ENCODE data around the gene CD300LD. TPM values are rescaled to one million over a fixed set of nuclear protein-coding genes. Genes with fewer than 3 reads are reported as not detected.

The CD300LD gene
- polyA plus RNA-seq, 1 donor from 2014 or later = not detected

DNA sequence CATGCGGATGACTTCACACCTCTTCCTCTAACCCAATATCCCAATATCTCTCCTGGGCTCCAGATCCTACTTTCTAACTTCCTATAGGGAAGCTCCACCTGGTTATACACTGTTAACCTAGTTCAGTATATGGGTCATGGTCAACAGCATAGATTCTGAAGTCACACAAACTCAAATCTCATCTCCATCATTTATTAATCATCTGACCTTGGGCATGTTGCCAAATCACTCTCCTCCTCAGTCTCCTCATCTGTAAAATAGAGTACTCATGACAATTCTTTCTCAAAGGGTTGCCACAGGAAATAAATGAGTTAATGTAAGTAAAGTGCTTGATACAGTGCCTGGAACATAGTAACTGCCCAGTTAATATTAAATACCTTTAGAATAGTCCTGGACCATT lies 32.0 kb upstream of the CD300LD start:
- Histone ChIP-seq H3K4me3 (ENCODE audit: low read length) (no peak overlapping the region), H4K20me1 (ENCODE audit: insufficient read depth) (no peaks in the 10 kb centered on the region), H3K27ac (ENCODE audit: low read length) (no peak overlapping the region), H3K9me3 (ENCODE audit: low read length) (no peaks in the 10 kb centered on the region), H3K9me2 (ENCODE audit: insufficient read depth, low read length) (no peaks in the 10 kb centered on the region), H3K4me2 (ENCODE audit: low read length) (no peak overlapping the region), H3K27me3 (ENCODE audit: insufficient read depth, low read depth, low read length) (no peaks in the 10 kb centered on the region), H3K36me3 (ENCODE audit: insufficient read depth, low read length) (no peaks in the 10 kb centered on the region), H2AFZ (ENCODE audit: low read depth, low read length) (no peak overlapping the region), H3F3A (ENCODE audit: insufficient read depth, low read length, poor library complexity, severe bottlenecking) (no peaks in the 10 kb centered on the region), H3K9ac (ENCODE audit: low read length) (no peak overlapping the region), H3K79me2 (replicated peaks; ENCODE audit: insufficient read depth, low read length) (no peaks in the 10 kb centered on the region)
- TF ChIP-seq, protein P1, sequence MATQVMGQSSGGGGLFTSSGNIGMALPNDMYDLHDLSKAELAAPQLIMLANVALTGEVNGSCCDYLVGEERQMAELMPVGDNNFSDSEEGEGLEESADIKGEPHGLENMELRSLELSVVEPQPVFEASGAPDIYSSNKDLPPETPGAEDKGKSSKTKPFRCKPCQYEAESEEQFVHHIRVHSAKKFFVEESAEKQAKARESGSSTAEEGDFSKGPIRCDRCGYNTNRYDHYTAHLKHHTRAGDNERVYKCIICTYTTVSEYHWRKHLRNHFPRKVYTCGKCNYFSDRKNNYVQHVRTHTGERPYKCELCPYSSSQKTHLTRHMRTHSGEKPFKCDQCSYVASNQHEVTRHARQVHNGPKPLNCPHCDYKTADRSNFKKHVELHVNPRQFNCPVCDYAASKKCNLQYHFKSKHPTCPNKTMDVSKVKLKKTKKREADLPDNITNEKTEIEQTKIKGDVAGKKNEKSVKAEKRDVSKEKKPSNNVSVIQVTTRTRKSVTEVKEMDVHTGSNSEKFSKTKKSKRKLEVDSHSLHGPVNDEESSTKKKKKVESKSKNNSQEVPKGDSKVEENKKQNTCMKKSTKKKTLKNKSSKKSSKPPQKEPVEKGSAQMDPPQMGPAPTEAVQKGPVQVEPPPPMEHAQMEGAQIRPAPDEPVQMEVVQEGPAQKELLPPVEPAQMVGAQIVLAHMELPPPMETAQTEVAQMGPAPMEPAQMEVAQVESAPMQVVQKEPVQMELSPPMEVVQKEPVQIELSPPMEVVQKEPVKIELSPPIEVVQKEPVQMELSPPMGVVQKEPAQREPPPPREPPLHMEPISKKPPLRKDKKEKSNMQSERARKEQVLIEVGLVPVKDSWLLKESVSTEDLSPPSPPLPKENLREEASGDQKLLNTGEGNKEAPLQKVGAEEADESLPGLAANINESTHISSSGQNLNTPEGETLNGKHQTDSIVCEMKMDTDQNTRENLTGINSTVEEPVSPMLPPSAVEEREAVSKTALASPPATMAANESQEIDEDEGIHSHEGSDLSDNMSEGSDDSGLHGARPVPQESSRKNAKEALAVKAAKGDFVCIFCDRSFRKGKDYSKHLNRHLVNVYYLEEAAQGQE (IDR thresholded peaks at IDR 0.05; ENCODE audit: borderline replicate concordance) = no peak
- TF ChIP-seq POLR2AphosphoS5 (IDR thresholded peaks at IDR 0.05) (no peak), EZH2 (IDR thresholded peaks at IDR 0.05; ENCODE audit: borderline replicate concordance, insufficient read depth, low read length, poor library complexity, severe bottlenecking) (no peak), TAF1 (IDR thresholded peaks at IDR 0.05; ENCODE audit: low read depth) (no peak), CTCF (IDR thresholded peaks at IDR 0.05; ENCODE audit: poor library complexity, severe bottlenecking) (no peak), RAD21 (conservative IDR thresholded peaks at IDR 0.05) (no peak), EP300 (conservative IDR thresholded peaks at IDR 0.05; ENCODE audit: poor library complexity, severe bottlenecking) (no peak), SMC3 (conservative IDR thresholded peaks at IDR 0.05; ENCODE audit: poor library complexity) (no peak), MXI1 (conservative IDR thresholded peaks at IDR 0.05; ENCODE audit: poor library complexity, severe bottlenecking) (no peak)

- no peaks in the 10 kb centered on the region for H3K36me3 ChIP-seq (ENCODE audit: insufficient read depth, low read length)
These were observed 31.6 kb upstream of the CD300LD start, which contains the start of gene CD300E for GRCh38 chr17:74623693-74624093. Gene CD300E, minus strand, starts transcription at chr17:74623738. Its CDS starts 117 bp downstream, at chr17:74623621.

More at GRCh38 chr17:74623693-74624093, 31.6 kb upstream of the CD300LD start, which contains the start of gene CD300E:
- Histone ChIP-seq H3K27ac (ENCODE audit: low read length) (no peak within 1 kb of the TSS), H3K27me3 (ENCODE audit: insufficient read depth, low read depth, low read length) (no peaks in the 10 kb centered on the region), H4K20me1 (ENCODE audit: insufficient read depth) (no peaks in the 10 kb centered on the region), H3K79me2 (replicated peaks; ENCODE audit: insufficient read depth, low read length) (no peaks in the 10 kb centered on the region), H3K9me3 (ENCODE audit: low read length) (no peaks in the 10 kb centered on the region), H2AFZ (ENCODE audit: low read depth, low read length) (no peak within 1 kb of the TSS), H3K9me2 (ENCODE audit: insufficient read depth, low read length) (no peaks in the 10 kb centered on the region), H3K4me2 (ENCODE audit: low read length) (no peak within 1 kb of the TSS), H3K9ac (ENCODE audit: low read length) (no peak within 1 kb of the TSS), H3F3A (ENCODE audit: insufficient read depth, low read length, poor library complexity, severe bottlenecking) (no peaks in the 10 kb centered on the region), H3K4me3 (ENCODE audit: low read length) (no peak within 1 kb of the TSS)
- TF ChIP-seq POLR2AphosphoS5 (IDR thresholded peaks at IDR 0.05) (no peak), EP300 (conservative IDR thresholded peaks at IDR 0.05; ENCODE audit: poor library complexity, severe bottlenecking) (no peak)
